PC-9 (cell line): Measurements from ENCODE around the gene SDK1.

Source experiments
- CTCF ChIP-seq: fragments of 200-600 bp; sonication (generic); conservative IDR thresholded peaks from 2 replicates; pipeline ENCODE4 v1.6.1; 2017; ENCODE audit warnings: mixed run types, antibody characterized with exemption, mild to moderate bottlenecking, moderate library complexity
- EZH2 ChIP-seq: fragments of 200-600 bp; sonication (generic); IDR thresholded peaks from 2 replicates; pipeline ENCODE4 v1.8.0; 2017; ENCODE audit warnings: antibody characterized with exemption, low read depth

DNA sequence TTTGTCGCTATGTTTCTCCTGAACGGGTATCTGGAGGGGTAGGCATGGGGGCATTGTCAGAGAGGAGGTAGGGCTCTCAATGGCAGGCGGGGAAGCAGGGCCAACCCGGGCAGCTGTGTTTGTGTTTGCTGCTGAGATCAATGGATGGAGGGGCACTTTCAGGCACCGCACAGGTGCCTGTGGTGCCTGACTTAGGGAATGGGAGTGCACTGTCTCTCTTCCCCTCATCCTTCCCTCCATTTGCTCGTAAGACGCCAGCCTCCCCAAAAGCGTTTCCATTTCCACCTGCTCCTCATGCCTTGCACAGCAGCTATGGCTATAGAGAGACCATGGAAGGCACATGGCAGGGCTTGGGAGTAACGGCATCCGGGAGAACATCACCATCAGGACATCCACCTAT, 765.2 kb downstream of the SDK1 start:
- TF ChIP-seq CTCF = no peak
- TF ChIP-seq EZH2 = no peak
